GM12864 (cell line): ENCODE data around the gene CEACAM8.
"Not testable (repeated sequence)": the region's sequence is repeated elsewhere in the genome, so short reads cannot be mapped to it uniquely, and the experiment has no call there.

Experiments
- DNase-seq: peaks from one replicate; pipeline ENCODE4 v3.0.0-alpha.2; 2011; ENCODE audit warnings: low read depth
- H3K4me3 ChIP-seq: 2 replicates; pipeline ENCODE4 v1.5.1; 2011; ENCODE audit warnings: mild to moderate bottlenecking, low read depth, low read length, control low read depth
- TF ChIP-seq, protein P1 (sequence below): IDR thresholded peaks from 2 replicates; pipeline ENCODE4 v1.5.1; 2011; ENCODE audit warnings: low read depth, mild to moderate bottlenecking, moderate library complexity, low read length, control low read depth, inconsistent platforms; ENCODE audit errors: missing control alignments

CEACAM8 gene

GRCh38 chr19:42594617-42595489 is at the start of gene CEACAM8:
TSS of gene CEACAM8 (minus strand) at chr19:42594924. CDS start at chr19:42594828, 96 bp downstream.
- no peak for DNase-seq
- no peak within 1 kb of the TSS for H3K4me3 ChIP-seq
- TF ChIP-seq, protein P1, sequence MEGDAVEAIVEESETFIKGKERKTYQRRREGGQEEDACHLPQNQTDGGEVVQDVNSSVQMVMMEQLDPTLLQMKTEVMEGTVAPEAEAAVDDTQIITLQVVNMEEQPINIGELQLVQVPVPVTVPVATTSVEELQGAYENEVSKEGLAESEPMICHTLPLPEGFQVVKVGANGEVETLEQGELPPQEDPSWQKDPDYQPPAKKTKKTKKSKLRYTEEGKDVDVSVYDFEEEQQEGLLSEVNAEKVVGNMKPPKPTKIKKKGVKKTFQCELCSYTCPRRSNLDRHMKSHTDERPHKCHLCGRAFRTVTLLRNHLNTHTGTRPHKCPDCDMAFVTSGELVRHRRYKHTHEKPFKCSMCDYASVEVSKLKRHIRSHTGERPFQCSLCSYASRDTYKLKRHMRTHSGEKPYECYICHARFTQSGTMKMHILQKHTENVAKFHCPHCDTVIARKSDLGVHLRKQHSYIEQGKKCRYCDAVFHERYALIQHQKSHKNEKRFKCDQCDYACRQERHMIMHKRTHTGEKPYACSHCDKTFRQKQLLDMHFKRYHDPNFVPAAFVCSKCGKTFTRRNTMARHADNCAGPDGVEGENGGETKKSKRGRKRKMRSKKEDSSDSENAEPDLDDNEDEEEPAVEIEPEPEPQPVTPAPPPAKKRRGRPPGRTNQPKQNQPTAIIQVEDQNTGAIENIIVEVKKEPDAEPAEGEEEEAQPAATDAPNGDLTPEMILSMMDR = no peak

GRCh38 chr19:42639324-42640092 is 44.8 kb upstream of the CEACAM8 start:
- H3K4me3 ChIP-seq, DNase-seq: not testable (repeated sequence)

GRCh38 chr19:42635233-42635539 is 40.5 kb upstream of the CEACAM8 start:
- TF ChIP-seq, protein P1 = no peak
- no peak overlapping the region for H3K4me3 ChIP-seq
- no peak for DNase-seq

GRCh38 chr19:42634409-42635232 is 39.9 kb upstream of the CEACAM8 start:
- no peak overlapping the region for H3K4me3 ChIP-seq
- TF ChIP-seq, protein P1 = peak; percentile 90
- DNase-seq = no peak

- TF ChIP-seq, protein P1 = no peak
- no peak overlapping the region for H3K4me3 ChIP-seq
- no peak for DNase-seq
These were observed 34.5 kb upstream of the CEACAM8 start for GRCh38 chr19:42629191-42629590.

DNA sequence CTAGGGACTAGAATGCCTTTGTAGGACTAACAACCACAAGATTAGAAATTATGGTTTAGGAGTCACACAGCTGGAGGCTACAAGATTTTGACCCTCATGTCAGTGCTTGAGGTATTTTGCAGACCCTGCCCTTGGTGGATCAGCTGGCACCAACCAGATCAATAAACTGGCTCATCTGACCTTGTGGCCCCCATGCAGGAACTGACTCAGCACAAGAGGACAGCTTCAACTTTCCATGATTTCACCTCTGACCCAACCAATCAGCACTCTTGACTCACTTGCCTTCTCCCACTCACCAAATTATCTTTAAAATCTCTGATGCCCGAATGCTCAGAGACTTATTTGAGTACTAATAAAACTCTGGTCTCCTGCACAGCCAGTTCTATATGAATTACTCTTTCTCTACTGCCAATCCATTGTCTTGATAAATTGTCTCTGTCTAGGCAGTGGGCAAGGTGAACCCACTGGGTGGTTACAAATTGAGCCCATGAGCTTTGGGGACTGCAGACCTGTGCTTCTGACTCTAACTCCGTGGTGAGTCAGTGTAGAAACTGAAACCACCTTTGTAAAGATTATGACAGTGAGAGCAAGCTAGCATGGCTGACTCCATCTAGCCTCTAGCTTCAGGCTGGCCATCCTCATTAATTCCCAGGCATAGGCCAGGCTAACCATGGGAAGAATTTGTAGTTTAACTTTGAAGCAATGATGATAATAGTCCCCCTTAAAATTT is 33.9 kb upstream of the CEACAM8 start:
- TF ChIP-seq, protein P1 = no peak
- no peak overlapping the region for H3K4me3 ChIP-seq
- no peak for DNase-seq

GRCh38 chr19:42627916-42628315 is 33.2 kb upstream of the CEACAM8 start:
- TF ChIP-seq, protein P1 = no peak
- no peak for DNase-seq
- H3K4me3 ChIP-seq = no peak overlapping the region
